HG03520 (cell line): ENCODE results near the gene SMARCA2.

Source experiments
- ATAC-seq: cut with Tn5 transposase; IDR thresholded peaks from one replicate; pipeline ENCODE4 v1.9.1; 2021; ENCODE audit warnings: mild to moderate bottlenecking, moderate library complexity; ENCODE audit not compliant: unreplicated experiment

The SMARCA2 gene

GRCh38 chr9:2015581-2016407 lies 647 bp downstream of the SMARCA2 start:
- ATAC-seq = no peak

- ATAC-seq = no peak
These were observed 1.5 kb downstream of the SMARCA2 start for GRCh38 chr9:2016408-2017330.

- ATAC-seq = peak; percentile 21
These were observed 2.4 kb downstream of the SMARCA2 start for GRCh38 chr9:2017331-2018161.

GRCh38 chr9:2018162-2018643 lies 3.1 kb downstream of the SMARCA2 start:
- ATAC-seq = no peak

- ATAC-seq = no peak
These were observed 3.8 kb downstream of the SMARCA2 start for GRCh38 chr9:2018764-2019558.

- no peak for ATAC-seq
These were observed 4.6 kb downstream of the SMARCA2 start for GRCh38 chr9:2019723-2020122.

GRCh38 chr9:2021731-2022130 lies 6.6 kb downstream of the SMARCA2 start:
- no peak for ATAC-seq

- no peak for ATAC-seq
These were observed 7.4 kb downstream of the SMARCA2 start for GRCh38 chr9:2022560-2022959.

GRCh38 chr9:2023042-2023441 lies 7.9 kb downstream of the SMARCA2 start:
- ATAC-seq = no peak

GRCh38 chr9:2023532-2023931 lies 8.4 kb downstream of the SMARCA2 start:
- ATAC-seq = no peak

GRCh38 chr9:2024888-2025782 lies 10.0 kb downstream of the SMARCA2 start:
- no peak for ATAC-seq

- no peak for ATAC-seq
These were observed 11.3 kb downstream of the SMARCA2 start for GRCh38 chr9:2026220-2026997.

GRCh38 chr9:2027543-2028160 lies 12.5 kb downstream of the SMARCA2 start:
- ATAC-seq = no peak

GRCh38 chr9:2028888-2029287 lies 13.7 kb downstream of the SMARCA2 start:
- ATAC-seq = no peak

- ATAC-seq = no peak
These were observed 14.6 kb downstream of the SMARCA2 start for GRCh38 chr9:2029666-2030170.

- no peak for ATAC-seq
These were observed 17.1 kb downstream of the SMARCA2 start for GRCh38 chr9:2032234-2032633.

- ATAC-seq = no peak
These were observed 21.7 kb downstream of the SMARCA2 start for GRCh38 chr9:2036844-2037243.
